Prostate gland (tissue), 2 donors: Measurements from ENCODE around the gene TAF5.

Experiments used
- POLR2A ChIP-seq: fragments of 450-650 bp; IDR thresholded peaks from one replicate; pipeline ENCODE4 v1.6.1; 2016; ENCODE audit warnings: antibody characterized with exemption, mild to moderate bottlenecking
- POLR2AphosphoS5 ChIP-seq: sonication (generic); formaldehyde crosslinking; IDR thresholded peaks from one replicate; pipeline ENCODE4 v1.6.1; 2017; ENCODE audit warnings: antibody characterized with exemption
- TF ChIP-seq, protein P1 (sequence below), 4 experiments: fragments of 200-600 bp in 2 of 4; fragments of 450-650 bp in 2 of 4; sonication (generic) in 2 of 4; IDR thresholded peaks; 1 replicate in 3 of 4; 2 replicates in 1 of 4; pipeline ENCODE4 v1.5.1; 2016 to 2019; ENCODE audit warnings: antibody characterized with exemption in 4 of 4, mild to moderate bottlenecking in 2 of 4, moderate library complexity in 2 of 4

GRCh38 chr10:103397191-103397825 is 29.5 kb downstream of the TAF5 start:
- TF ChIP-seq, protein P1, sequence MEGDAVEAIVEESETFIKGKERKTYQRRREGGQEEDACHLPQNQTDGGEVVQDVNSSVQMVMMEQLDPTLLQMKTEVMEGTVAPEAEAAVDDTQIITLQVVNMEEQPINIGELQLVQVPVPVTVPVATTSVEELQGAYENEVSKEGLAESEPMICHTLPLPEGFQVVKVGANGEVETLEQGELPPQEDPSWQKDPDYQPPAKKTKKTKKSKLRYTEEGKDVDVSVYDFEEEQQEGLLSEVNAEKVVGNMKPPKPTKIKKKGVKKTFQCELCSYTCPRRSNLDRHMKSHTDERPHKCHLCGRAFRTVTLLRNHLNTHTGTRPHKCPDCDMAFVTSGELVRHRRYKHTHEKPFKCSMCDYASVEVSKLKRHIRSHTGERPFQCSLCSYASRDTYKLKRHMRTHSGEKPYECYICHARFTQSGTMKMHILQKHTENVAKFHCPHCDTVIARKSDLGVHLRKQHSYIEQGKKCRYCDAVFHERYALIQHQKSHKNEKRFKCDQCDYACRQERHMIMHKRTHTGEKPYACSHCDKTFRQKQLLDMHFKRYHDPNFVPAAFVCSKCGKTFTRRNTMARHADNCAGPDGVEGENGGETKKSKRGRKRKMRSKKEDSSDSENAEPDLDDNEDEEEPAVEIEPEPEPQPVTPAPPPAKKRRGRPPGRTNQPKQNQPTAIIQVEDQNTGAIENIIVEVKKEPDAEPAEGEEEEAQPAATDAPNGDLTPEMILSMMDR (IDR thresholded peaks at IDR 0.05) = no peak
- TF ChIP-seq POLR2AphosphoS5 (no peak), POLR2A (no peak)
